ENCODE results near the gene FOXO6. TPM values are rescaled to one million over a fixed set of nuclear protein-coding genes. Genes with fewer than 3 reads are reported as not detected.

The FOXO6 gene
- total and polyA plus RNA-seq, 2 of the 13 experiments (the other 11 are each of a cell fraction or from before 2014, with no cell fraction given), result 0.13 TPM; not detected in 1

- TF ChIP-seq KIAA2018 (CRISPR knock-in tag; IDR thresholded peaks at IDR 0.05; ENCODE audit: borderline replicate concordance) (no peak), SRSF9 (IDR thresholded peaks at IDR 0.05; ENCODE audit: borderline replicate concordance, insufficient read depth, low read depth, low read length, poor library complexity, severe bottlenecking) (no peak), REL (CRISPR knock-in tag; conservative IDR thresholded peaks at IDR 0.05) (no peak), FOXA1 (IDR thresholded peaks at IDR 0.05) (no peak), FOXA1 (CRISPR knock-in tag; IDR thresholded peaks at IDR 0.05) (peak; percentile 45; the same call in 1 of the 2 replicates), TFAP4 (IDR thresholded peaks at IDR 0.05; ENCODE audit: borderline replicate concordance, low read depth) (no peak), ZBTB7A (CRISPR knock-in tag; IDR thresholded peaks at IDR 0.05) (0 out of 2 replicates have a peak, but pooled peaks have one; percentile 31), ZNF710 (CRISPR knock-in tag; IDR thresholded peaks at IDR 0.05; ENCODE audit: borderline replicate concordance) (0 out of 2 replicates have a peak, but pooled peaks have one; percentile 31), NR2F1 (CRISPR knock-in tag; IDR thresholded peaks at IDR 0.05) (no peak), HNF4G (IDR thresholded peaks at IDR 0.05; ENCODE audit: borderline replicate concordance, low read depth, low read length) (no peak), HNF4G (CRISPR knock-in tag; IDR thresholded peaks at IDR 0.05; ENCODE audit: borderline replicate concordance, low read depth) (no peak), DDIT3 (CRISPR knock-in tag; IDR thresholded peaks at IDR 0.05) (no peak), CENPT (CRISPR knock-in tag; IDR thresholded peaks at IDR 0.05; ENCODE audit: low read depth) (no peak), MAX (IDR thresholded peaks at IDR 0.05) (peak; percentile 62; the same call in 1 of the 2 replicates), ELF3 (CRISPR knock-in tag; IDR thresholded peaks at IDR 0.05) (no peak)
Observed at GRCh38 chr1:41412748-41413147, 51.5 kb downstream of the FOXO6 start (continued).

Measured in HepG2 (cell line).